Activated naive CD8-positive, alpha-beta T cell treated with anti-CD3 and anti-CD28 coated beads, Interleukin-2, amount 50 U/mL, for 24 hours (primary cell): Measurements from ENCODE around the gene CLEC2B.

Experiments used
- ATAC-seq: fragments of 150-1000 bp; cut with Tn5 transposase; one replicate; pipeline ENCODE4 v1.10.0; 2021
- DNase-seq: peaks from one replicate; pipeline ENCODE4 v3.0.0; 2021
- H3K27ac Mint-ChIP-seq: one replicate; pipeline ENCODE4 v1.8.0; 2021; ENCODE audit warnings: mild to moderate bottlenecking, mixed read lengths
- H3K27me3 Mint-ChIP-seq: one replicate; pipeline ENCODE4 v1.8.0; 2021; ENCODE audit warnings: mixed read lengths
- H3K36me3 Mint-ChIP-seq: one replicate; pipeline ENCODE4 v1.8.0; 2021; ENCODE audit warnings: low read depth, mixed read lengths
- H3K4me1 Mint-ChIP-seq: one replicate; pipeline ENCODE4 v1.8.0; 2021; ENCODE audit warnings: mixed read lengths
- H3K4me3 Mint-ChIP-seq: one replicate; pipeline ENCODE4 v1.8.0; 2021; ENCODE audit warnings: mild to moderate bottlenecking, moderate library complexity, mixed read lengths
- H3K9me3 Mint-ChIP-seq: one replicate; pipeline ENCODE4 v1.8.0; 2021; ENCODE audit warnings: mixed read lengths

Gene CLEC2B

GRCh38 chr12:9851927-9852326 is 17.2 kb downstream of the CLEC2B start:
- no peak overlapping the region for H3K27ac Mint-ChIP-seq
- H3K4me3 Mint-ChIP-seq, result no peak overlapping the region
- no peak for DNase-seq
- H3K36me3 Mint-ChIP-seq, result peaks cover 37% of the 10 kb centered on the region
- peaks cover 38% of the 10 kb centered on the region for H3K4me1 Mint-ChIP-seq
- H3K27me3 Mint-ChIP-seq, result no peaks in the 10 kb centered on the region
- peaks cover 8% of the 10 kb centered on the region for H3K9me3 Mint-ChIP-seq
- ATAC-seq, result no peak

- DNase-seq, result no peak
- Mint-ChIP-seq H3K27ac (no peak overlapping the region), H3K36me3 (peaks cover 37% of the 10 kb centered on the region), H3K27me3 (no peaks in the 10 kb centered on the region), H3K4me3 (no peak overlapping the region), H3K4me1 (peaks cover 30% of the 10 kb centered on the region), H3K9me3 (peaks cover 14% of the 10 kb centered on the region)
- no peak for ATAC-seq
Observed at GRCh38 chr12:9851050-9851449, 18.1 kb downstream of the CLEC2B start.

DNA sequence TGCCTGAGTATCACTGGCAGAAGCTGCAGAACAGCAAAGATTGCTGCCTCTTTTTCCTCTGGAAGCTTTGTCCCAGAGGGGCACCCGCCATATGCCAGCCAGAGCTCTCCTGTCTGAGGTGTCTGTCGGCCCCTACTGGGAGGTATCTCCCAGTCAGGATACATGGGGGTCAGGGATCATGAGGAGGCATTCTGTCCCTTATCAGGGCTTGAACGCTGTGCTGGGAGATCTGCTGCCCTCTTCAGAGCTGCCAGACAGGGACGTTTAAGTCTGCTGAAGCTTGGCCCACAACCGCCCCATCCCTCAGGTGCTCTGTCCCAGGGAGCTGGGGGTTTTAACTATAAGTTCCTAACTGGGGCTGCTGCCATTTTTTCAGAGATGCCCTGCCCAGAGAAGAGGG is 20.3 kb downstream of the CLEC2B start:
- Mint-ChIP-seq H3K4me3 (no peak overlapping the region), H3K27me3 (no peaks in the 10 kb centered on the region), H3K9me3 (peaks cover 24% of the 10 kb centered on the region), H3K27ac (no peak overlapping the region), H3K36me3 (peaks cover 29% of the 10 kb centered on the region), H3K4me1 (peaks cover 23% of the 10 kb centered on the region)
- DNase-seq, result no peak
- ATAC-seq, result no peak

- H3K4me3 Mint-ChIP-seq, result no peak overlapping the region
- peaks cover 24% of the 10 kb centered on the region for H3K9me3 Mint-ChIP-seq
- H3K27ac Mint-ChIP-seq, result no peak overlapping the region
- H3K4me1 Mint-ChIP-seq, result no peaks in the 10 kb centered on the region
- DNase-seq (no peak), ATAC-seq (no peak)
- H3K36me3 Mint-ChIP-seq, result peaks cover 6% of the 10 kb centered on the region
- no peaks in the 10 kb centered on the region for H3K27me3 Mint-ChIP-seq
Observed at GRCh38 chr12:9843407-9843806, 25.7 kb downstream of the CLEC2B start.

- Mint-ChIP-seq H3K27me3 (no peaks in the 10 kb centered on the region), H3K9me3 (no peaks in the 10 kb centered on the region), H3K4me1 (no peaks in the 10 kb centered on the region), H3K4me3 (no peak overlapping the region), H3K27ac (no peak overlapping the region), H3K36me3 (no peaks in the 10 kb centered on the region)
- ATAC-seq (no peak), DNase-seq (no peak)
Observed at GRCh38 chr12:9831720-9832119, 37.4 kb downstream of the CLEC2B start.

GRCh38 chr12:9829982-9830381 is 39.2 kb downstream of the CLEC2B start:
- H3K27ac Mint-ChIP-seq, result no peak overlapping the region
- no peak for ATAC-seq
- peak overlapping the region; percentile 7 for H3K4me3 Mint-ChIP-seq
- no peaks in the 10 kb centered on the region for H3K36me3 Mint-ChIP-seq
- no peak for DNase-seq
- H3K9me3 Mint-ChIP-seq, result no peaks in the 10 kb centered on the region
- H3K4me1 Mint-ChIP-seq, result no peaks in the 10 kb centered on the region
- H3K27me3 Mint-ChIP-seq, result no peaks in the 10 kb centered on the region

DNA sequence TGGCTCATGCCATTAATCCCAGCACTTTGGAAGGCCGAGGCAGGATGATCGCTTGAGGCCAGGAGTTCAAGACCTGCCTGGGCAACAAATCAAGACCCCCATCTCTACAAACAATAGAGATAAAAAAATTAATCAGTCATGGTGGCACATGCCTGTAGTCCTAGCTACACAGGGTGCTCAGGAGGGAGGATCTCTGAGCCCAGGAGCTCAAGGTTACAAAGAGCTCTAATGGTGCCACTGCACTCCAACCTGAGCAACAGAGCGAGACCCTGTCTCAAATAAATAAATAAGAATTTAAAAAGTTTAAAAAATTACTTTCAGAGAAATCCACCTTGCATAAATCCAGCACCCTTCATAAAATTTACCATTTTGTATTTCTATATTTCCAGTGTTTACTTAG is 39.7 kb downstream of the CLEC2B start:
- peak overlapping the region; percentile 7 for H3K4me3 Mint-ChIP-seq
- H3K27me3 Mint-ChIP-seq, result no peaks in the 10 kb centered on the region
- ATAC-seq, result no peak
- H3K36me3 Mint-ChIP-seq, result no peaks in the 10 kb centered on the region
- DNase-seq, result no peak
- no peak overlapping the region for H3K27ac Mint-ChIP-seq
- no peaks in the 10 kb centered on the region for H3K4me1 Mint-ChIP-seq
- no peaks in the 10 kb centered on the region for H3K9me3 Mint-ChIP-seq

- H3K9me3 Mint-ChIP-seq, result no peaks in the 10 kb centered on the region
- H3K4me3 Mint-ChIP-seq, result peak within 1 kb of the TSS; percentile 16
- H3K27ac Mint-ChIP-seq, result no peak within 1 kb of the TSS
- no peak for DNase-seq
- no peaks in the 10 kb centered on the region for H3K4me1 Mint-ChIP-seq
- H3K36me3 Mint-ChIP-seq, result no peaks in the 10 kb centered on the region
- H3K27me3 Mint-ChIP-seq, result no peaks in the 10 kb centered on the region
- ATAC-seq, result no peak
Observed at GRCh38 chr12:9827209-9827888, 41.8 kb downstream of the CLEC2B start, which contains the start of gene KLRF1. TSS of gene KLRF1 (plus strand) at chr12:9827481. CDS start at chr12:9827545, 64 bp downstream.

GRCh38 chr12:9820281-9820930 is 48.7 kb downstream of the CLEC2B start:
- ATAC-seq (no peak), DNase-seq (no peak)
- Mint-ChIP-seq H3K9me3 (no peaks in the 10 kb centered on the region), H3K27ac (no peak overlapping the region), H3K4me3 (no peak overlapping the region), H3K36me3 (no peaks in the 10 kb centered on the region), H3K4me1 (no peaks in the 10 kb centered on the region), H3K27me3 (peaks cover 1% of the 10 kb centered on the region)

- DNase-seq (peak; percentile 95), ATAC-seq (peak; percentile 99)
- peak overlapping the region; percentile 86 for H3K4me3 Mint-ChIP-seq
- no peaks in the 10 kb centered on the region for H3K36me3 Mint-ChIP-seq
- peaks cover 1% of the 10 kb centered on the region for H3K27me3 Mint-ChIP-seq
- H3K9me3 Mint-ChIP-seq, result no peaks in the 10 kb centered on the region
- H3K4me1 Mint-ChIP-seq, result peaks cover 17% of the 10 kb centered on the region
- H3K27ac Mint-ChIP-seq, result peak overlapping the region; percentile 60
Observed at GRCh38 chr12:9813821-9814798, 55.0 kb downstream of the CLEC2B start.

DNA sequence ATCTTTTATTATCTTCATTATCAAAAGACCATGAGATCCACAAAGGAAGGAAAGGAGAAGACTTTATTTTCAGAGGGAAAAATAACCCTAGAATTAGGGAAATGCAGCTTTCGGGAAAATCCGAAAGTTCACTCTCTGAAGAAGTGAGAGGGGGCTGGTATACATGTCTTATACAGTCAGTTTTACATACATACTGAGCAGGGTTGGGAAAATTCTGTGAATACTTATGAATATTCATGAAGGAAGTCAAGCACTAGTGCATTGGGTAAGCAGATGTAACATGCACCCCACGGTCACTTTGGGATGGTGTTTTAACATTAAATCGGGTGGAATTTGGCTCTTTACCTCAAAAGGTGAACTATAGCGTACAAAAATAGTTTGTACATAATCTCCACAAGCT is 57.5 kb downstream of the CLEC2B start:
- no peaks in the 10 kb centered on the region for H3K36me3 Mint-ChIP-seq
- no peaks in the 10 kb centered on the region for H3K9me3 Mint-ChIP-seq
- peak overlapping the region; percentile 2 for H3K27ac Mint-ChIP-seq
- peaks cover 17% of the 10 kb centered on the region for H3K4me1 Mint-ChIP-seq
- DNase-seq (no peak), ATAC-seq (no peak)
- peaks cover 5% of the 10 kb centered on the region for H3K27me3 Mint-ChIP-seq
- no peak overlapping the region for H3K4me3 Mint-ChIP-seq

DNA sequence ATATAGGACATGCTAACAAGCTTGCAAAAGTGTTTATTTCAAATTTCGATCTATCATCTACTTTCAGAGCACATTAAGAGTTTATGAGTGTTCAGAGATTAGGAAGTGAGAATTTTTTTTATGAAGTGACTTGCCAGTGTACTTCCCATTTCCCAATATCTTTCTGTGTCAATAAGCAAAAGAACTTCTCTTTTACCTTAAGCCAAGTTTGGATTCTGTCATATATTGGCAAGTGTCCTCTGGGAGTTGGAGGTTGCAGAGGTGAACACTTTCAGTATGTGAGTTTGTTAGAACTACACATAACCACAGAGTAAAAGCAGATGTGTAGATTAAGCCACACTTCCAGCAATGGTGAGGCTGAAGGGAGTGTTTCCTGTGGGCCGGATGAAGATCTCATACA is 58.5 kb downstream of the CLEC2B start:
- H3K27me3 Mint-ChIP-seq, result peaks cover 5% of the 10 kb centered on the region
- ATAC-seq (no peak), DNase-seq (no peak)
- H3K4me1 Mint-ChIP-seq, result peaks cover 17% of the 10 kb centered on the region
- no peaks in the 10 kb centered on the region for H3K9me3 Mint-ChIP-seq
- H3K36me3 Mint-ChIP-seq, result no peaks in the 10 kb centered on the region
- H3K4me3 Mint-ChIP-seq, result no peak overlapping the region
- no peak overlapping the region for H3K27ac Mint-ChIP-seq

GRCh38 chr12:9809866-9810265 is 59.3 kb downstream of the CLEC2B start:
- ATAC-seq (no peak), DNase-seq (no peak)
- Mint-ChIP-seq H3K4me1 (peaks cover 17% of the 10 kb centered on the region), H3K9me3 (no peaks in the 10 kb centered on the region), H3K4me3 (no peak overlapping the region), H3K36me3 (no peaks in the 10 kb centered on the region), H3K27ac (no peak overlapping the region), H3K27me3 (peaks cover 5% of the 10 kb centered on the region)

DNA sequence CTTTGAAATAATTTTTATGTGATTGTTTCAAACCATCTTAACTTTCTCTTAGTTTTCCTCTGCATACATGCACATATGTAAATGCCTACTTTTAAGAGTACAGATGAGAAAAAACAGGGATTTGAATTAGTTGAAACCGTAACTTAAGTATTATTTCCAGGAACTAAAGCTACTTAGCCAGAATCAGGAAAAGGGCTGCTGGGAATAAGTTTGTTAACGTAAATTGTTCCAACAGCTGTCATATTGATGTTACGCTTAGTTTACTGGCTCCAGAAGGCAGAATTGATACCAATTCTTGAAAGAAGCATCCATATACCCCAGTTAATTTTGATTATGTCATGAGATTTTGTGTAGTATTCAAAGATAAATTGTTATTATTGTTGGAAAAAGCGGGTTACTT is 59.8 kb downstream of the CLEC2B start:
- H3K9me3 Mint-ChIP-seq, result no peaks in the 10 kb centered on the region
- no peak overlapping the region for H3K27ac Mint-ChIP-seq
- H3K36me3 Mint-ChIP-seq, result no peaks in the 10 kb centered on the region
- DNase-seq (no peak), ATAC-seq (no peak)
- H3K27me3 Mint-ChIP-seq, result peaks cover 5% of the 10 kb centered on the region
- no peak overlapping the region for H3K4me3 Mint-ChIP-seq
- H3K4me1 Mint-ChIP-seq, result peaks cover 17% of the 10 kb centered on the region
